Hematopoietic multipotent progenitor cell (in vitro differentiated cells): ENCODE measurements around the gene CCDC92B. TPM values are rescaled to one million over a fixed set of nuclear protein-coding genes. Genes with fewer than 3 reads are reported as not detected.
"Not testable (repeated sequence)": the region's sequence is repeated elsewhere in the genome, so short reads cannot be mapped to it uniquely, and the experiment has no call there.

Experiments used
- DNase-seq, 3 donors: peaks; one replicate each; pipeline ENCODE4 v3.0.0-alpha.2; 2011 to 2015; ENCODE audit warnings: low read depth in 2 of 3, low spot score in 2 of 3
- total RNA-seq: library from RNA; depleted of rRNA; stranded (reverse); fragments of >200 nt; gene quantifications from one replicate; pipeline ENCODE4 v1.2.3, GENCODE V29; 2012

Gene CCDC92B
- 0.27 TPM for total RNA-seq

DNA sequence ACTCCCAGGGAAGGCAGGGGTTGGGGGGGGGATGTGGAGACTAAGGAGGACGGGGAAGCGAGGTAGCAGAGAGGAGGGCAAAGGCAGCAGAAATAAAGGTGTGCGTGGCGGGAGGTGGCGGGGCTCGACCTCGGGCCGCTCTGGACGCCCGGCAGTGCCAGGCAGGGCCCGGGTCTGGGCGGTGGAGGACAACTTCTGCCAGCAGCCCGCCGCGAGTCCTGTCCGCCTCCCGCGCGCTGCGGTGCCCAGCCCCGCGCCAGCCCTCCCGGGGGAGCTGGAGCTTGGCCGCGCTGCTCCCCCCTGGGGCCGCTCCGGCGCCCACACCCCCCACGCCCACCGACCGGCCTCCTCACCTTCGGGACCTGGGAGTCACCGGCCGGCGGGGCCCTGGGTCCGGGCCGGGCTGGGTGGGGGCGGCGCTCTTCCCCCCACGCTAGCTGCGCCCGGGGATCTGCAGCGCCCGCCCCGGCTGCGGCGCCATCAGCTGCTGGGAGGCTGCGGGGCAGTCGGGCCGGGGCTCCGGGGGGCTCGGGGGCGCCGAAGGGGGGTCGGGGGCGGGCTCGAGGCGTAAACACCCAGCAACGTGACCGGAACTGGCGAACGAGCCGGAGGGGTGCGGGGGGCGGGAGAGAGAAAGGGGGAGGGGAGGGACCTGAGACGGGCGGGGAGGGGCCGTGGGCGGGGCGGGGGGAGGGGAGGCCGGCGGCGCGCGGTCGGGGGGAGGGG is at the start of gene CCDC92B:
Gene CCDC92B (minus strand): TSS at position 595 of the 726 bp plus-strand sequence. CDS start 14,507 bp downstream, outside the sequence.
- DNase-seq = no peak

DNA sequence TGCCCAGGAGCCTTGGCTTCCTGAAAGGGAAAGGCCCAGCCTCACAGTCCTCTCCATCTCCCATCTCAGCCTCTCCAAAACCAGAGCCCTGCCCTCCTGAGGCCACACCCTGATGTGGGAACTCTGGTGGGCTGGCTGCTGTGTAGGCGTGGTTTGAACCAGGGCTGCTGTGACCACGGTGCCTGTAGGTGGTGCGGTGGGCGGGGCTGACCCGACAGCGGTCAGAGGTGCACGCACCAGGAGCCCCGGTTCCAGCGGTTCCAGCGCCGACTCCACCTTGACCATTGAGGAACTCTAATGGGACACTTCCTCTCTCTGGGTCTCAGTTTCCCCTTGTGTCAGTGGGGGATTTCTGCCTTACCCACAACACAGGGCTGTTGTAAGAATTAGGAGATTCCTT is 49.2 kb upstream of the CCDC92B start:
- DNase-seq = no peak

DNA sequence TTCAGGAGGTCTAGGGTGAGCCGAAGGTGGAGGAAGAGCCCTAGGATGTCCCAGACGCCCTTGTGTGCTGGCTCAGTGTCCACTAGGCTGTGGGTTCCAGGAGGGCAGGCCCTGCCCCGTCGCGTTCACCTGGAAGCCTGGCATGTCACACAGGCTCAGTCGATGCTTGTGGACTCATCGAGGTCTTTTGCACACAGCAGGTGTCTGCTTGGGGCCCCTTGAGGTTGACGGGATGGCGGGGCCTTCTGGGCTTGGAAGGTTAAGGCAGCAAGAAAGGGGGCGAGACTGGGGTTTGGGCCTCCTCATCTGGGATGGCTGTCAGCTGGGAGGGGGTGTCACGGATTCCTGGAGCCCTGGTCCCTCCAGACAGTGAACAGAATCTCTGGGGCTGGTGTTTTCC is 48.7 kb upstream of the CCDC92B start:
- no peak for DNase-seq

DNA sequence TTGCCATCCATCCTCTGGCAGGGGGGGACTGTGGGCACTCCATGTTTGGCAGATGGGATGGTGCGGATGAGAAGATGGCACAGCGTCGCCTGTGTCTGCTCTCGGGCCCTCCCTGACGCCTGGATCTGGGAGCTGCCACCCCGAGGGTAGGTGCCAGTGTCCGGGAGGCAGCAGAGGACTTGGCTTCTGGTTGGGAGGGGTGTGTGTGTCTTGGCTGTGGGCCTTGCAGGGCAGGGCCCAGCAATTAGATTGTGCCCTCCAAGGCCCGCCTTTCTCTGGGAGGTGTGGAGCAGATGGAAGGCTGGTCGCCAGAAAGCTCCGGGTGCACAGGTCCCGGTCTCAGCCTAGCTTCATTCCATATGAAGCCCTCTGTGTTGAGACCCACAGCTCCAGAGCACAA is 48.2 kb upstream of the CCDC92B start:
- no peak for DNase-seq

DNA sequence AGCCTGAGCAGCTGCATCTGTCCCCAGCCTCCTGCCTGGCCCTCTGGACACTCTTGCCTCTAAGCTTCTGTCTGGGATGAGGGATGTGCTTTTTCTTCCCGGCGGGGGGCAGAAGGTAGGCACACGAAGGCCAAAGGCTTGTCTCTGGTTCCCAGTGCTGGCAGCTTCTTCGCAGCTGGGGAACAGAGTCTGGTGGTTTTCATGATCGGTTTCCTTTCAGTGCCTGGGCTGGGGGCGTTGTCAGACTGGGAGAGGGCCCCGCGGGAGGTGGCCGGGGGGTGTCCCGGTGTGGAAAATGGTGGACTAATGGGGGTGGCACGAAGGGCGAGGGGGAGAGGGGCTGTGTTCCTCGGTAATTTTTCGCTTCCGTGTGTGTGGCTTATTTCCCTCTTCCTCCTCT is 47.8 kb upstream of the CCDC92B start:
- DNase-seq = no peak

DNA sequence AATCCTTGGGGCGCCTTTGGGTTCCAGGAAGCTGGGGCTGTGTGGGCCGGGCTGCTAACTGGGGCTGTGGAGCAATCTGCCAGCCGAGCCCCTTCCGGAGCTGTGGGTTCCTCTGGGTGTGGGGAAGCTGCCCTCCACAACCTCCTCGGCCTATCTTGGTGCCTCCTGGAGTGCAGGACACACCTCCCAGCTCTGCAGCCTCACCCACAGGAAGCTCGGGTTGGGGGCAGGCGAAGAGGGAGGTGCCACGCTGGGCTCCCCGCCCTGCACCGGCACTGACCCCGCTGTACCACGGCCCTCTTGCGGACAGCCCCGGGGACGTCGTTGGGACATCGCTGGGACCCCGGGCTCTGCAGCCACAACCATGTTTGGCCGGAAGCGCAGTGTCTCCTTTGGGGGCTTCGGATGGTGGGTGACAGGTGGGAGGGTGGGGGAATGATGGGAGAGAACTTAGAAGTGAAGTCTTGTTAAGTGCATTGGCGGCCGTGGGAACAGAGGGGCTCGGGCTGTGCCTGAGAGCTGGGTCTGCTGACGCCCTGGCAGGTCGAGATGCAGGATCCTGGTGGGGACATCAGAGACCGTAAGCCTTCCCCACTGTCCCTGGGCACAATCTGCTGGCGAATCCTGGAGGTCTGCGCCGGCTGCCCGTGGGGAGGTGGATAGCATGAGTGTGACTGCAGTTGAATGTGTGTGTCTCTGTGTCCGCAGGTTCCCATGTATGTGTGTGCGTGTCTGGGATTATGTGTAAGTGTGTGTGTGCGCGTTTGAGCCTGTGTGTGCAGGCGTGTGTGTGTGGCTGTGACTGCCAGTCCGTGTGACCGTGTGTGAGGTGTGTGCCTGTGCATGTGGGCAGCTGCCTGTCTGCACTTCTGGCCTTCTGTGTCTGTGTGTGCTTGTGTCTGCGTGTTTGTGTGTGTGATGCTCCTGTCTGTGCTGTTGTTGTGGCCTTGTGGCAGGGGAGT is 47.0 kb upstream of the CCDC92B start, which contains the start of gene RAP1GAP2:
Gene RAP1GAP2 (plus strand): TSS at position 275 of the 962 bp plus-strand sequence. CDS start 90 bp downstream, at position 365.
- peak in 2 of 3 donors; percentile 89 to 94 for DNase-seq

DNA sequence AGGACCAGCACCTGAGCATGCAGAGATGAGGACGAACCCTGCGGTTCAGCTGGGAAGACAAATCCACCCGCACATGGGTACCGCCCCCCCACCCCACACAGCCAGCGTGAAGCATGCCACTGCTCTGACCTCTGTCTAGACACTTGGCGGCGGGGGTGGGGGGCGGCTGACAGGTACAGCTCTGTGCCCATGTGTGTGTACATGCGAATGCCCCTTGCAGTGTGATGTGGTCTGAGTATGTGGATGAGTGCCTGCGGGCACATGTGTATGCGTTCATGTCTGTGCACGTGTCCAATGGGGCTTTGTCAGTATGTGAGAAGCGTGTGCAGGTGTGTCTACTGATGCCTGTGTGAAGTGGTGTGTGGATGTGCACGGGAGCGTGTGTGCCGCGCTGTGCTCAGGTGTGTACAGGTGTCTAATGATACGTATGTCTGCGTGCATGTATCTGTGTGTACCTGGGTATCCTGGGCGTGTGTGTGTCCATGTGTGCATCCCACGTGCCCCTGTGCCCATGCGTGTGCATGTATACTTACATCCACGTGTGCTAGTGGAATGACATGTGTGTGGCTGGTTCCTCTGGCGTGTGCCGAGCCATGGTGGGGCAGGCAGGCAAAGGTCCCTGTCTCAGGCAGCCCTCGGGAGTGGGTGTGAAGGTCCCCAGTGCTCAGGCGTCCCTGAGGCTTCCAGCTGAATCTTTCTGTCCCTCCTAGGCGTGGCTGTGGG is 46.1 kb upstream of the CCDC92B start:
- DNase-seq = no peak

DNA sequence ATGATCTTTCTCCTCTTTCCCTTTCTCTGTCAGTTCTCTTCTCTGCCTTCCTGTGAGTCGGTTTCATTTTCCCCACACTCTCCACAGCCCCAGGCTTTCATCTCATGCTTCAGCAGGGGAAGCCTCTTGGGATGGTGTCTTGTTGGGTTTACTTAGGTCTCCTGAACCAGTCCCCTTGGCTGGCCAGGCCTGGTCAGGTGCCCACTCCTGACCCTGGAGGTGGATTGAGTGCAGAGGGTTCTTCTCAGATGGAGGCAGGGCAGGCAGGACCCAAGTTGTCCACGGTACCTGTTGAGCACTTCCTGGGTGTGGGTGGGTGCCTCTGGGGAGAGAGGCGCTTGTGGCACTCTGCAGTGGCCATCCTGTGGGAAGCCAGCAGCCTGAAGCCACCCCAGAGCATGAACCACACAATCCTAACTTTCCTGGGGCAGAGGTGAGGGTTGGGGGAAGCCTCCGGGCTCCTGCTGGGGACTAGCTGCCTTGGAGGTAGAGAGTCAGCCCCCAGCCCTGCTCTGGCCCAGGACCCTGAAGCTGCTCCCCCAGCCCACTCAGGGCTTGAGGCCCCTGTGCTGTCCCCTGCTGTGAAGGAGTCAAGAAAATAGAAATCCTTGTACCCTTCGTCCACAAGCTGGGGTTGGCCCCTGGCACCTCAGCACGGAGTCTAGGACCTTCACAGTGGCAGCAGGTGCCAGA is 44.8 kb upstream of the CCDC92B start:
- DNase-seq = peak in 1 of 3 donors; percentile 35

DNA sequence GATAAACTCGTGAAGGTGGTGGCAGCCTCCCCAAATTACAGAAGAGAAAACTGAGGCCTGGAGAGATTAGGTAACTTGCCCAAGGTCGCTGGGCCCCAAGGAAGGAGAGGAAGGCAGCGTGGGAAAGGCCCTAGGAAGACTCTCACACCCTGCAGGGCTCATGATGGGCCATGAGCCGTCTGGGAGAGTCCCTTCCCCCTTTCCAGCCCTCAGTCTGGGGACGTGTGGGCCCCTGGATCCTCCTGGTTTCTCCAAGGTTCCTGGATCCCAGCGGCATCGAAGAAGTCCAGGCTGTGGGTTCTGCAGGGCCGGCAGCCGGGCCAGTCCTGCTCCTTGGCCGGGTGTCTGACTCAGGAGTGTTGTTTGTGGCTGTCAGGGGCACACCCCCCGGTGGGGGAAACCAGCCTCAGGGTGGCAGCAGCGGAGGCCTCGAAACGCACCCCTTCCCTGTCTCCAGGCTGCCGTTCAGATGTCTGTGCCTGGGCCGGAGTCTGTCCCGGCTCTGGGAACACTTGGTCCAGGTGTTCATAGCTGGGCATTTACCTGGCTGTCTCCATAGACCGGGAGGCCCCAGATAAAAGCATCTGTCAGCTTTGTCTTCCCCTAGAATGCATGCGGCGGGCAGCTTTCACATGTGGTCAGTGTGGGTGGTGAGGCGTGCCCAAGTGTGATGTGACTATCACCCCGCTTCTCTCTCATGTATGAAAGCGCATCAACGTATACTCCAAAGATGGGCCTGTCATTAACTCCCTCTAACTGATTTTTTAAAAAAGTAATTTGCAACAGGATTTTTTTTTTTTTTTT is 43.1 kb upstream of the CCDC92B start:
- peak in 1 of 3 donors; percentile 34 for DNase-seq

DNA sequence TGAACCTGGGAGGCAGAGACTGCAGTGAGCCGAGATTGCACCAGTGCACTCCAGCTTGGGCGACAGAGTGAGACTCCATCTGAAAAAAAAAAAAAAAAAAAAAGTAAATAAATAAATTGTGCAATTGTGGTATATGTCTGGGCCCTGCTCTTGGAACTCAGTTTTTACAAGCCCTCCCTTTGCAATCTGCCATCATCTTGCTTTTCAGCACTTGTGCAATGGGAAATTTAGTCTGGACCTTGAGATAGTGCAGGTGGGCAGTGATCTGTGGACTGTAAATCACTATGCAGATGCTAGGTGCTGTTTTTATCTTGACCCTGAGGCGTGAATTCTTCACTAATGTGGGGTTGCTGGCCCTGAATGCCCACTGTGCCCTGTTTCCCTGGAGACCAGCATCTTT is 40.2 kb upstream of the CCDC92B start:
- DNase-seq = peak in 1 of 3 donors; percentile 71

DNA sequence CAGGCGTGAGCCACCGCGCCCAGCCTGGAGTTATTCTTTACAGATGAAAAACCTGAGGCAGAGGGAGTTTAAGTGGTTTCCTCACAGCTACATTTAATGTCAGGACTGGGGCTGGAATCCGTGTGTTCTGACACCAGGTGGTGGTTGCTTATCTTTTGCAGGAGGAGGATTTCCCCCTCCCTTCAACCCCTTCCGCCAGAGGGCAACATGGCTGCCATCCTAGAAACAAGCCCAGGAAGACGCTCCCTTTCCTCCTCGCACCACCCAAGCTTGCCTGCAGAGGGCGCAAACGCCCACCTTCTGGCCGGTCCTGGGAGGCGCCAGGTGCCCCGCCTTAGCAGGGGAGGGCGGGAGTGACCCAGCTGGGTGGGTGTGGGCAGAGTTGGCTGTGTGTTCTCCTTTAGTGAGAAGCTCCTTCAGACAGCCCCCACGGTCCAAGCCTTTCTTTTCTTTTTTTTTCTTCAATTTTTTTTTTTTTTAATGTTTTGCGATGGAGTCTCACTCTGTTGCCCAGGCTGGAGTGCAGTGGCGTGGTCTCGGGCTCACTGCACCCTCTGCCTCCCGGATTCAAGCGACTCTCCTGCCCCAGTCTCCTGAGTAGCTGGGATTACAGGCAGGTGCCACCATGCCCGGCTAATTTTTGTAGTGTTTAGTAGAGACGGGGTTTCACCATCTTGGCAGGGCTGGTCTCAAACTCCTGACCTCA is 36.9 kb upstream of the CCDC92B start:
- DNase-seq = peak; percentile 86 to 97 (median 96)

DNA sequence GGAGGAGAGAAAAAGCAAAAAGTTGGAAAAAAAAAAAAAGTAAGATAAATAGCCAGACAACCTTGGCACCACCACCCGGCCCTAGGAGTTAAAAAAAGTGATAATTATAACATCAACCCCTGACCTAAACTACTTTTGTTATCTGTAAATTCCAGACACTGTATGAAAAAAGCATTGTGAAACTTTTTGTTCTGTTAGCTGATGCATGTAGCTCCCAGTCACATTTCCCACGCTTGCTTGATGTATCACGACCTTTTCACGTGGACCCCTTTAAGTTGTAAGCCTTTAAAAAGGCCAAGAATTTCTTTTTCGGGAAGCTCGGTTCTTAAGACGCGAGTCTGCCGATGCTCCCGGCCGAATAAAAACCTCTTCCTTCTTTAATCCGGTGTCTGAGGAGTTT is 35.9 kb upstream of the CCDC92B start:
- peak in 1 of 3 donors; percentile 47 for DNase-seq

DNA sequence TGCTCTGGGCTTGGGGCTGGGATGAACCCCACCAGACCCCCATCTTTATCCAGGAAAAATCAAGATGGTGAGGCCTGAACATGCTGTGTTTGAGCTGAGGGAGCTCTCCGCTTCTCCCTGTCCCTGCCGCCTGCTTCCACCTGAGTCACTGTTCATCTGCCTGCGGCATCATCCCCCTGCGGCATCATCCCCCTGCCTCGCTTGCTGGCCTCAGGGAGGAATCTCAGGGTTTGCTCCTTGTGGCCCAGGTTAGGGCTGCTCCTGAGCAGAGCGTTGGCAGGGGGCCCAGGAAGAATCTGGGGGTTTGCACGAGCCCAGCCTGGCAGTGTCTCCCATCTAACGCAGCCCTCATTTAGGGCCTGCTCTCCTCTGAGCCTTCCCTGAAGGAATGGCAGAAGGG is 35.4 kb upstream of the CCDC92B start:
- no peak for DNase-seq

DNA sequence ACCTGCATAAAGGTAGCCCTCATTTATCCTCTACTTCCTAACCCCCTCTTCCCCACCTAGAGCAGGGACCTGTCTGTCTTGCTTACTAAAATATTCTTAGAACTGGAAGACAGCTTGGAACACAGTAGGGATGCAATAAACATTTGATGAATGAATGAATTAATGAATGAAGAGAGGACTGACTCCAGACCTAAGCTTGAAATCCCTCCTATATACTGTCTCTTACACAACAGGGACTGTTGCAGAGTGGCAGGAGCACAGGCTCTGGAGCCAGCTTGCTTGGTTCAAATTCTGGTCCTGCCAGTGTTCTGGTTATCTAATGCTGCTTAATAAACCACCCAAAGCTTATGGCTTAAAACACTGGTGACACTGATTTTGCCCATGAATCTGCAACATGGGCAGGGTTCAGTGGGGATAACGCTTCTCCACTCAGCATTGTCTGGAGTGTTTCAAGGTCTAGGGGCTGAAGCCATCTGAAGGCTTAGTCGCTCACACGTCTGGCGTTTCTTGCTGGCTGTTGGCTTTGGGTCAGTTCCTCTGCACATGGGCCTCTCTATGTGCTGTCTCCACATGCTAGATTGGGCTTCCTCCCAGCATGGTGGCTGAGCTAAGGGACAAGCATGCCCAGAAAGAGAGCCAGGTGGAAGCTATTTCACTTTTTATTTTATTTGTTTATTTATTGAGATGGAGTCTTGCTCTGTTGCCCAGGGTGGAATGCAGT is 34.0 kb upstream of the CCDC92B start:
- DNase-seq = no peak

DNA sequence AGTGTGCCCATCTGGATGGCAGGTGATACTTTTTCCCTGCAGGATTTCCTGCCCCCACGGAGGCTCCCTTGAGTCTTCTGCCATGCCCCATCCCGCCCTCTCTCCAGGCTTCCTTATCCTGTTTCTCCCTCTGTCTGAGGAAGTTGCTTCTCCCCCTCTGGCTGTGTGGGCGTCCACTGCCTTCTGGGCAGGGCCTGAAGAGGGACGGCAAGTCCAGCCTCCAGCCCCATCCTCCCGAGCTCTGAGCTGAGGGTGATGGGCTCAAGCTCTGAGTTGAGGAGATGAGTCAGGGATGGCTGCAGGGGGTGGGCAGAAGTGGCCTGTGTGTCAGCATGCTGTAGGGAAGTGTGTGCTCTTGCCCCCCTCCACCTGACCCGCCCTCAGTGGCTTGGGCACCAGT is 32.6 kb upstream of the CCDC92B start:
- peak in 1 of 3 donors; percentile 19 for DNase-seq

DNA sequence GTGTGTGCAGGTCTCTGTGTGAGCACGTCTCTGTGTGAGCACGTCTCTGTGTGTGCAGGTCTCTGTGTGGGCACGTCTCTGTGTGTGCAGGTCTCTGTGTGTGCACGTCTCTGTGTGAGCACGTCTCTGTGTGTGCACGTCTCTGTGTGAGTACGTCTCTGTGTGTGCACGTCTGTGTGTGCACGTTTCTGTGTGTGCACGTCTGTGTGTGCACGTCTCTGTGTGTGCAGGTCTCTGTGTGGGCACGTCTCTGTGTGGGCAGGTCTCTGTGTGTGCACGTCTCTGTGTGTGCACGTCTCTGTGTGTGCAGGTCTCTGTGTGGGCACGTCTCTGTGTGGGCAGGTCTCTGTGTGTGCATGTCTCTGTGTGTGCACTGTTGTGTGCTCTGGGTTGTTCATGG is 32.1 kb upstream of the CCDC92B start:
- not testable (repeated sequence) for DNase-seq

DNA sequence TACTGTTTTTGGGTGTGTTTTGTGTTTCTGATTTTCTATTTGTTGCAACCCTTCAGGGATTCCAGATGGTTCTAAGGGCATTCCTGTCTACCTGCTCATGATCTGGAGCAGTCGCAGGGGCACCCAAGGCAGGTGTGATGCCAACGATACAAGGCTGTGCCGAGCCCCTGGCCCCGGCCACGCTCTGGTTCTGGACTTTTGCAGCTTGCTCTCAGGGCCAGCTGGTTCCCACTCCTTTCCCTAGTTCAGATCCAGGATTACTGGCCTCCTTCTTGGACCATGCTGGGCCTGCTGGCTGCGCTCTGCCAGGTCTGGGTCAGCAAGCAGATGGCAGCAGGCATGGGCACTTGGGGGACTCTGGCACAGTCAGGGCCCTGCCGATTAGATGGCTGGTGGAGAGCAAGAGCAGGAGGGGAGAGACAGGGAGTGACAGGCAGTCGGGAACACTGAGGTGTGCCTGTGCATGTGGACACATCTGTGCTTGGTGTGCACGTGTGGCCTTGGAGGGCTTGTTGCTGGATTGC is 31.5 kb upstream of the CCDC92B start:
- no peak for DNase-seq

DNA sequence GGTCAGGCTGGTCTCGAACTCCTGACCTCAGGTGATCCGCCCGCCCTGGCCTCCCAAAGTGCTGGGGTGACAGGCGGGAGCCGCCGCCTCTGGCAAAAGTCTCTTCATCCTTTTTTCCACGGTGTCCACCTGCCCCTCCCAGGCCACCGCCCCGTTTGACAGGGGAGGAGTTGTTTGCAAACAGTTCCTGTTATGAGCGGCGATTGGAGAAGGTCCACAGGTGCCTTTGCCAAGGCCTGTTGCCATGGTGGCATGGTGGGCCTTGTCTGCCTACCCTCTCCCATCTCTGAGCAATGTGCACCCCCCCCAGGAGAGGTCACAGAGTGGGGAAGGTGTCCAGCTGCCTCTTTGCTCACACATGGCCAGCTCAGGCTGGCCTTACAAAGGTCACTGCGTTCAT is 30.8 kb upstream of the CCDC92B start:
- DNase-seq = no peak
